HCT116 (cell line): ENCODE measurements around the gene GPHN. TPM values are rescaled to one million over a fixed set of nuclear protein-coding genes. Genes with fewer than 3 reads are reported as not detected.
A peak's percentile ranks its signal among the peaks of the same experiment; 100 is the strongest.

Source experiments
- ATAC-seq: fragments of 200-7000 bp; cut with Tn5 transposase; 2 replicates; pipeline ENCODE4 v1.9.1; 2020; ENCODE audit warnings: mild to moderate bottlenecking, moderate library complexity
- BruUV-seq: library from RNA; stranded (reverse); fragments of 400-500 nt; replicated peaks from 2 replicates; lab custom pipeline; 2021; lab: Mats Ljungman, UMichigan
- CTCF ChIA-PET: fragments of 300-600 bp; sonication (Branson Sonifier 250); formaldehyde crosslinking; loops from one replicate; lab custom pipeline; 2021; ENCODE audit warnings: antibody characterized with exemption; lab: Charles Lee
- POLR2A ChIA-PET: fragments of 300-600, 350-600 bp; sonication (Branson Sonifier 250); formaldehyde crosslinking; loops from one replicate; lab custom pipeline; 2021; ENCODE audit warnings: antibody characterized with exemption; lab: Charles Lee
- RAD21 ChIA-PET, 2 experiments: fragments of 300-600 bp; sonication (Branson Sonifier 250); formaldehyde crosslinking; loops; one replicate each; lab custom pipeline; 2023; ENCODE audit warnings: low total read pairs in 2 of 2; ENCODE audit not compliant: uncharacterized antibody in 2 of 2, unreplicated experiment in 2 of 2, low non-redundant PET in 1 of 2; lab: Charles Lee
- DNase-seq: peaks from one replicate; pipeline ENCODE4 v3.0.0-alpha.2; 2010; ENCODE audit warnings: low read depth, low spot score
- H2AFZ ChIP-seq: fragments of 200-600 bp; shearing (Covaris generic), sonication (generic); 2 replicates; pipeline ENCODE4 v1.6.1; 2017; ENCODE audit warnings: low read depth, mixed run types, mixed read lengths, antibody characterized with exemption, low read length; ENCODE audit not compliant: poor library complexity, severe bottlenecking
- H3K27ac ChIP-seq: 2 replicates; pipeline ENCODE4 v1.5.1; 2012; ENCODE audit warnings: low read depth, low read length
- H3K27me3 ChIP-seq: fragments of 200-600 bp; sonication (generic); 2 replicates; pipeline ENCODE4 v1.6.1; 2016; ENCODE audit warnings: mixed run types, low read length, mixed read lengths; ENCODE audit not compliant: insufficient read depth
- H3K36me3 ChIP-seq, 2 experiments: fragments of 200-500 bp in 1 of 2; fragments of 200-600 bp in 1 of 2; sonication (Bioruptor generic) in 1 of 2; sonication (generic) in 1 of 2; 2 replicates each; pipeline versions ENCODE4 v1.5.1 to v1.6.1; 2014 to 2016; ENCODE audit warnings: low read length in 2 of 2, inconsistent platforms in 1 of 2, mixed read lengths in 1 of 2, mixed run types in 1 of 2; ENCODE audit not compliant: insufficient read depth in 2 of 2, control insufficient read depth in 1 of 2
- H3K4me1 ChIP-seq, 2 experiments: fragments of 200-600 bp in 1 of 2; sonication (generic) in 1 of 2; 2 replicates each; pipeline versions ENCODE4 v1.5.1 to v1.6.1; 2012 to 2017; ENCODE audit warnings: low read length in 2 of 2, inconsistent platforms in 1 of 2, mild to moderate bottlenecking in 1 of 2, mixed read lengths in 1 of 2, mixed run types in 1 of 2, moderate library complexity in 1 of 2; ENCODE audit not compliant: insufficient read depth in 2 of 2, control insufficient read depth in 1 of 2
- H3K4me2 ChIP-seq: fragments of 200-600 bp; sonication (generic); 2 replicates; pipeline ENCODE4 v1.6.1; 2017; ENCODE audit warnings: mixed run types, low read length, mixed read lengths
- H3K4me3 ChIP-seq, 2 experiments: fragments of 200-600 bp in 1 of 2; sonication (generic) in 1 of 2; replicated peaks in 1 of 2; 2 replicates each; pipeline ENCODE4 v1.5.1; 2011 to 2016; ENCODE audit warnings: low read length in 2 of 2, control low read depth in 1 of 2, low read depth in 1 of 2, mild to moderate bottlenecking in 1 of 2, mixed read lengths in 1 of 2, mixed run types in 1 of 2
- H3K79me2 ChIP-seq: fragments of 200-600 bp; sonication (generic); 2 replicates; pipeline ENCODE4 v1.6.1; 2017; ENCODE audit warnings: mild to moderate bottlenecking, mixed run types, low read length, moderate library complexity, mixed read lengths; ENCODE audit not compliant: insufficient read depth
- H3K9ac ChIP-seq: fragments of 200-600 bp; sonication (generic); 2 replicates; pipeline ENCODE4 v1.6.1; 2016; ENCODE audit warnings: low read length, mixed read lengths
- H3K9me2 ChIP-seq: fragments of 200-600 bp; sonication (generic), shearing (Covaris generic); 2 replicates; pipeline ENCODE4 v1.6.1; 2017; ENCODE audit warnings: mixed run types, mild to moderate bottlenecking, moderate library complexity; ENCODE audit not compliant: insufficient read depth
- H3K9me3 ChIP-seq, 2 experiments: fragments of 200-500 bp in 1 of 2; fragments of 200-600 bp in 1 of 2; sonication (Bioruptor generic) in 1 of 2; sonication (generic) in 1 of 2; 2 replicates each; pipeline ENCODE4 v1.6.1; 2014 to 2017; ENCODE audit warnings: low read length in 2 of 2, mixed read lengths in 2 of 2, inconsistent platforms in 1 of 2, low read depth in 1 of 2, mild to moderate bottlenecking in 1 of 2, mixed run types in 1 of 2, moderate library complexity in 1 of 2; ENCODE audit not compliant: control insufficient read depth in 1 of 2, insufficient read depth in 1 of 2
- H4K20me1 ChIP-seq: fragments of 200-600 bp; sonication (generic), shearing (Covaris generic); 2 replicates; pipeline ENCODE4 v1.6.1; 2017; ENCODE audit warnings: mixed run types, mild to moderate bottlenecking, moderate library complexity; ENCODE audit not compliant: insufficient read depth
- CEBPB ChIP-seq: IDR thresholded peaks from 2 replicates; pipeline ENCODE4 v1.6.1; 2012; ENCODE audit warnings: low read depth
- EZH2 ChIP-seq: fragments of 200-600 bp; sonication (generic); IDR thresholded peaks from 2 replicates; pipeline ENCODE4 v1.6.1; 2017; ENCODE audit warnings: antibody characterized with exemption, mixed run types
- EZH2phosphoT487 ChIP-seq: fragments of 200-600 bp; IDR thresholded peaks from 2 replicates; pipeline ENCODE4 v1.6.1; 2018; ENCODE audit warnings: antibody characterized with exemption, borderline replicate concordance
- JUND ChIP-seq: IDR thresholded peaks from 2 replicates; pipeline ENCODE4 v1.6.1; 2012
- RAD21 ChIP-seq: IDR thresholded peaks from 2 replicates; pipeline ENCODE4 v1.6.1; 2012; ENCODE audit warnings: low read depth, mild to moderate bottlenecking
- SRF ChIP-seq: IDR thresholded peaks from 2 replicates; pipeline ENCODE4 v1.6.1; 2012; ENCODE audit warnings: low read depth
- intact Hi-C: fragments of 100-400 bp; cut with micrococcal nuclease; formaldehyde crosslinking; loops from 2 replicates; pipeline ENCODE4 v1.10.0; 2022
- total RNA-seq: library from RNA; stranded (reverse); gene quantifications from one replicate; pipeline ENCODE4 v1.2.1, GENCODE V29; 2021; ENCODE audit not compliant: unreplicated experiment
- TF ChIP-seq, protein P1 (sequence below), 3 experiments: fragments of 200-600 bp in 1 of 3; sonication (generic) in 1 of 3; IDR thresholded peaks in 2 of 3; conservative IDR thresholded peaks in 1 of 3; 2 replicates each; pipeline ENCODE4 v1.5.1; 2012 to 2017; ENCODE audit warnings: low read depth in 2 of 3, low read length in 2 of 3, antibody characterized with exemption in 1 of 3, borderline replicate concordance in 1 of 3, control low read depth in 1 of 3, mild to moderate bottlenecking in 1 of 3, mixed read lengths in 1 of 3, mixed run types in 1 of 3, moderate library complexity in 1 of 3; ENCODE audit not compliant: insufficient read depth in 1 of 3
- TF ChIP-seq, protein P2 (sequence below): IDR thresholded peaks from 2 replicates; pipeline ENCODE4 v1.6.1; 2012

GPHN gene
- total RNA-seq, 1 experiment from 2014 or later: 43.8 TPM

DNA sequence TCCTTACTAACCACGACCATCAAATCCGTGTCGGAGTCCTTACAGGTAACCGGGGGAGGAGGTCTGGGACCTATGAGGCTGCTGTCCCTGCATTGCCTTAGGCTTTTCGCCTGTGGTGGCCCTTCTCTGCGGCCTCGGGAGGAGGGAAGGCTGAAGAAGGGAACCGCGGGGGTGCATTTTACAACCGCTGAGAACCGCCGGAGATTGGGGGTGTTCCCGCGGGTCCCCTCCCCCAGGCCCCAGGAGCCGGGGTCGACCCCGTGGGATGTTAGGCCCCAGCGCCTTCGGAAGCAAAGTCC, 549 bp downstream of the GPHN start:
- H3K9me2 ChIP-seq: no peaks in the 10 kb centered on the region
- ChIA-PET CTCF (interaction anchor here (1.0 kb wide), 1 partner anchor 9 kb away, joined by 4 read pairs; no protein-coding TSS in a partner anchor), POLR2A (interaction anchor here (0.9 kb wide), 1 partner anchor 32 kb away, joined by 3 read pairs; no protein-coding TSS in a partner anchor), RAD21 (no interaction called here)
- ATAC-seq: no peak
- intact Hi-C loops: loop anchor here (5.0 kb wide), 1 partner anchor 734 kb away; the partner anchor contains the start of gene PALS1
- H3K9ac ChIP-seq: peak overlapping the region; percentile 90
- H3K79me2 ChIP-seq: peaks cover 53% of the 10 kb centered on the region
- no peaks in the 10 kb centered on the region for H3K27me3 ChIP-seq
- peaks cover 11 to 21% of the 10 kb centered on the region in 2 experiments; a peak in 2 of 4 replicates for H3K4me1 ChIP-seq
- no peaks in the 10 kb centered on the region for H3K36me3 ChIP-seq
- H4K20me1 ChIP-seq: peaks cover 29% of the 10 kb centered on the region; the same call in 1 of the 2 replicates
- H3K9me3 ChIP-seq: no peaks in the 10 kb centered on the region
- no peak for DNase-seq
- no peak overlapping the region for H2AFZ ChIP-seq
- no TSS peak for BruUV-seq
- H3K4me3 ChIP-seq: peak overlapping the region; percentile 82 to 92
- H3K27ac ChIP-seq: peak overlapping the region; percentile 96
- no peak for TF ChIP-seq RAD21
- TF ChIP-seq EZH2phosphoT487: no peak
- TF ChIP-seq CEBPB: no peak
- TF ChIP-seq, protein P1, sequence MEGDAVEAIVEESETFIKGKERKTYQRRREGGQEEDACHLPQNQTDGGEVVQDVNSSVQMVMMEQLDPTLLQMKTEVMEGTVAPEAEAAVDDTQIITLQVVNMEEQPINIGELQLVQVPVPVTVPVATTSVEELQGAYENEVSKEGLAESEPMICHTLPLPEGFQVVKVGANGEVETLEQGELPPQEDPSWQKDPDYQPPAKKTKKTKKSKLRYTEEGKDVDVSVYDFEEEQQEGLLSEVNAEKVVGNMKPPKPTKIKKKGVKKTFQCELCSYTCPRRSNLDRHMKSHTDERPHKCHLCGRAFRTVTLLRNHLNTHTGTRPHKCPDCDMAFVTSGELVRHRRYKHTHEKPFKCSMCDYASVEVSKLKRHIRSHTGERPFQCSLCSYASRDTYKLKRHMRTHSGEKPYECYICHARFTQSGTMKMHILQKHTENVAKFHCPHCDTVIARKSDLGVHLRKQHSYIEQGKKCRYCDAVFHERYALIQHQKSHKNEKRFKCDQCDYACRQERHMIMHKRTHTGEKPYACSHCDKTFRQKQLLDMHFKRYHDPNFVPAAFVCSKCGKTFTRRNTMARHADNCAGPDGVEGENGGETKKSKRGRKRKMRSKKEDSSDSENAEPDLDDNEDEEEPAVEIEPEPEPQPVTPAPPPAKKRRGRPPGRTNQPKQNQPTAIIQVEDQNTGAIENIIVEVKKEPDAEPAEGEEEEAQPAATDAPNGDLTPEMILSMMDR (IDR thresholded peaks at IDR 0.05 in 2 of 3, conservative IDR thresholded peaks at IDR 0.05 in 1 of 3; ENCODE audit: borderline replicate concordance in 1 of 3, insufficient read depth in 1 of 3, low read depth in 2 of 3, low read length in 2 of 3): no peak
- no peak for TF ChIP-seq SRF
- TF ChIP-seq, protein P2, sequence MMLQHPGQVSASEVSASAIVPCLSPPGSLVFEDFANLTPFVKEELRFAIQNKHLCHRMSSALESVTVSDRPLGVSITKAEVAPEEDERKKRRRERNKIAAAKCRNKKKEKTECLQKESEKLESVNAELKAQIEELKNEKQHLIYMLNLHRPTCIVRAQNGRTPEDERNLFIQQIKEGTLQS: no peak
- no peak for TF ChIP-seq JUND
- TF ChIP-seq EZH2: no peak
- peak overlapping the region; percentile 91 for H3K4me2 ChIP-seq
